ENCODE results near the gene MYPN.

The MYPN gene

GRCh38 chr10:68153473-68154210 lies 44.4 kb downstream of the MYPN start (continued):
- TF ChIP-seq ZNF76 (tag by site-specific recombination; IDR thresholded peaks at IDR 0.05; ENCODE audit: borderline replicate concordance, low read depth) (peak; percentile 31; the same call in 1 of the 2 replicates), ZNF175 (tag by site-specific recombination; IDR thresholded peaks at IDR 0.05) (no peak), ZNF473 (tag by site-specific recombination; IDR thresholded peaks at IDR 0.05) (no peak), GLI2 (tag by site-specific recombination; IDR thresholded peaks at IDR 0.05; ENCODE audit: borderline replicate concordance, low read depth) (peak; percentile 72; the same call in 1 of the 2 replicates), ZBTB1 (tag by site-specific recombination; IDR thresholded peaks at IDR 0.05) (0 out of 2 replicates have a peak, but pooled peaks have one; percentile 46), ZNF184 (tag by site-specific recombination; IDR thresholded peaks at IDR 0.05) (peak; percentile 87; the same call in 1 of the 2 replicates), ZNF10 (tag by site-specific recombination; IDR thresholded peaks at IDR 0.05) (peak; percentile 96), YY2 (tag by site-specific recombination; IDR thresholded peaks at IDR 0.05) (0 out of 2 replicates have a peak, but pooled peaks have one; percentile 29), ZNF521 (tag by site-specific recombination; IDR thresholded peaks at IDR 0.05) (no peak), ZNF610 (tag by site-specific recombination; IDR thresholded peaks at IDR 0.05; ENCODE audit: borderline replicate concordance) (no peak), ZNF362 (tag by site-specific recombination; IDR thresholded peaks at IDR 0.05) (peak; percentile 97), ZBTB10 (tag by site-specific recombination; IDR thresholded peaks at IDR 0.05) (no peak), INSM2 (tag by site-specific recombination; IDR thresholded peaks at IDR 0.05) (peak; percentile 99), ZNF366 (tag by site-specific recombination; conservative IDR thresholded peaks at IDR 0.05) (peak; percentile 98), ZBTB48 (tag by site-specific recombination; IDR thresholded peaks at IDR 0.05) (peak; percentile 64; the same call in 1 of the 2 replicates), ZNF138 (tag by site-specific recombination; IDR thresholded peaks at IDR 0.05; ENCODE audit: borderline replicate concordance) (no peak), ZNF629 (tag by site-specific recombination; IDR thresholded peaks at IDR 0.05) (peak; percentile 100), IKZF3 (tag by site-specific recombination; IDR thresholded peaks at IDR 0.05) (peak; percentile 90), OVOL3 (tag by site-specific recombination; IDR thresholded peaks at IDR 0.05) (peak; percentile 41; the same call in 1 of the 2 replicates), ZSCAN5A (tag by site-specific recombination; IDR thresholded peaks at IDR 0.05) (peak; percentile 80; the same call in 1 of the 2 replicates)

- CTCF ChIA-PET = interaction anchor here (0.6 to 5.8 kb wide), 6 partner anchors 13 to 299 kb away, joined by 3 to 78 read pairs (median 12); no protein-coding TSS in a partner anchor
- Histone ChIP-seq H3K27ac (ENCODE audit: extremely low read depth, low read depth, low read length) (0 out of 2 replicates have a peak overlapping the region, but pooled peaks have one; percentile 47), H3K4me1 (ENCODE audit: control insufficient read depth, insufficient read depth, low read length) (0 out of 2 replicates have a peak, but pooled peaks cover 11% of the 10 kb centered on the region), H3K36me3 (ENCODE audit: control insufficient read depth in 2 of 2, insufficient read depth in 1 of 2, low read length in 2 of 2) (no peaks in the 10 kb centered on the region), H3K9me3 (ENCODE audit: control insufficient read depth, insufficient read depth, low read depth, low read length) (no peaks in the 10 kb centered on the region), H3K4me3 (ENCODE audit: low read depth, low read length) (no peak overlapping the region)
- POLR2A ChIA-PET = no interaction called here
- peak; percentile 36 for TF ChIP-seq OSR2 (tag by site-specific recombination; IDR thresholded peaks at IDR 0.05)
- no peak for TF ChIP-seq RBAK (tag by site-specific recombination; IDR thresholded peaks at IDR 0.05)
- no peak for TF ChIP-seq ZNF239 (tag by site-specific recombination; IDR thresholded peaks at IDR 0.05)
- TF ChIP-seq PATZ1 (tag by site-specific recombination; IDR thresholded peaks at IDR 0.05) = 0 out of 2 replicates have a peak, but pooled peaks have one; percentile 8
- TF ChIP-seq ZNF639 (tag by site-specific recombination; IDR thresholded peaks at IDR 0.05) = no peak
Observed at GRCh38 chr10:68154211-68154497, 44.9 kb downstream of the MYPN start.
